ENCODE data around the gene PITPNM3.
A peak's percentile ranks its signal among the peaks of the same experiment; 100 is the strongest.
"Not testable (repeated sequence)": the region's sequence is repeated elsewhere in the genome, so short reads cannot be mapped to it uniquely, and the experiment has no call there.

Gene PITPNM3

GRCh38 chr17:6556121-6557039, at the start of gene PITPNM3:
Gene PITPNM3 (minus strand): TSS chr17:6556555. CDS start chr17:6556406, 149 bp downstream.
- Histone ChIP-seq H3K27ac (ENCODE audit: low read depth, low read length) (no peak within 1 kb of the TSS), H3K9me3 (ENCODE audit: control insufficient read depth, insufficient read depth, low read depth, low read length) (no peaks in the 10 kb centered on the region), H3K4me1 (ENCODE audit: control insufficient read depth, insufficient read depth, low read length) (peaks cover 15% of the 10 kb centered on the region), H3K27me3 (ENCODE audit: control insufficient read depth, insufficient read depth, low read length) (peaks cover 75% of the 10 kb centered on the region), H3K9ac (ENCODE audit: low read length) (peak within 1 kb of the TSS; percentile 8), H3K36me3 (ENCODE audit: control insufficient read depth, insufficient read depth, low read length) (no peaks in the 10 kb centered on the region), H3K4me3 (ENCODE audit: low read depth, low read length) (peak within 1 kb of the TSS; percentile 65)

GRCh38 chr17:6605142-6605541, 48.8 kb upstream of the PITPNM3 start:
- H3K9ac ChIP-seq (ENCODE audit: low read length): no peak overlapping the region
- H3K4me1 ChIP-seq (ENCODE audit: control insufficient read depth, insufficient read depth, low read length): no peaks in the 10 kb centered on the region
- H3K36me3 ChIP-seq (ENCODE audit: control insufficient read depth, insufficient read depth, low read length): peaks cover 86% of the 10 kb centered on the region
- H3K9me3 ChIP-seq (ENCODE audit: control insufficient read depth, insufficient read depth, low read depth, low read length): no peaks in the 10 kb centered on the region
- H3K4me3 ChIP-seq (ENCODE audit: low read depth, low read length): no peak overlapping the region
- H3K27ac ChIP-seq (ENCODE audit: low read depth, low read length): no peak overlapping the region
- H3K27me3 ChIP-seq (ENCODE audit: control insufficient read depth, insufficient read depth, low read length): no peaks in the 10 kb centered on the region

GRCh38 chr17:6603744-6604325, 47.5 kb upstream of the PITPNM3 start:
- Histone ChIP-seq H3K27ac (ENCODE audit: low read depth, low read length) (no peak overlapping the region), H3K4me1 (ENCODE audit: control insufficient read depth, insufficient read depth, low read length) (no peaks in the 10 kb centered on the region), H3K9me3 (ENCODE audit: control insufficient read depth, insufficient read depth, low read depth, low read length) (no peaks in the 10 kb centered on the region), H3K36me3 (ENCODE audit: control insufficient read depth, insufficient read depth, low read length) (peaks cover 84% of the 10 kb centered on the region), H3K9ac (ENCODE audit: low read length) (no peak overlapping the region), H3K27me3 (ENCODE audit: control insufficient read depth, insufficient read depth, low read length) (no peaks in the 10 kb centered on the region), H3K4me3 (ENCODE audit: low read depth, low read length) (no peak overlapping the region)

GRCh38 chr17:6602141-6602540, 45.8 kb upstream of the PITPNM3 start:
- no peaks in the 10 kb centered on the region for H3K9me3 ChIP-seq (ENCODE audit: control insufficient read depth, insufficient read depth, low read depth, low read length)
- H3K4me3 ChIP-seq (ENCODE audit: low read depth, low read length): no peak overlapping the region
- no peak overlapping the region for H3K27ac ChIP-seq (ENCODE audit: low read depth, low read length)
- H3K27me3 ChIP-seq (ENCODE audit: control insufficient read depth, insufficient read depth, low read length): no peaks in the 10 kb centered on the region
- peaks cover 80% of the 10 kb centered on the region for H3K36me3 ChIP-seq (ENCODE audit: control insufficient read depth, insufficient read depth, low read length)
- no peak overlapping the region for H3K9ac ChIP-seq (ENCODE audit: low read length)
- H3K4me1 ChIP-seq (ENCODE audit: control insufficient read depth, insufficient read depth, low read length): no peaks in the 10 kb centered on the region

GRCh38 chr17:6599364-6599763, 43.0 kb upstream of the PITPNM3 start:
- Histone ChIP-seq H3K4me3 (ENCODE audit: low read depth, low read length) (no peak overlapping the region), H3K27ac (ENCODE audit: low read depth, low read length) (no peak overlapping the region), H3K9ac (ENCODE audit: low read length) (no peak overlapping the region)

GRCh38 chr17:6597727-6598126, 41.4 kb upstream of the PITPNM3 start:
- no peaks in the 10 kb centered on the region for H3K27me3 ChIP-seq (ENCODE audit: control insufficient read depth, insufficient read depth, low read length)
- H3K9ac ChIP-seq (ENCODE audit: low read length): no peak overlapping the region
- H3K4me1 ChIP-seq (ENCODE audit: control insufficient read depth, insufficient read depth, low read length): no peaks in the 10 kb centered on the region
- peaks cover 82% of the 10 kb centered on the region for H3K36me3 ChIP-seq (ENCODE audit: control insufficient read depth, insufficient read depth, low read length)
- no peak overlapping the region for H3K27ac ChIP-seq (ENCODE audit: low read depth, low read length)
- H3K4me3 ChIP-seq (ENCODE audit: low read depth, low read length): no peak overlapping the region
- no peaks in the 10 kb centered on the region for H3K9me3 ChIP-seq (ENCODE audit: control insufficient read depth, insufficient read depth, low read depth, low read length)

More at GRCh38 chr17:6599364-6599763, 43.0 kb upstream of the PITPNM3 start:
- no peaks in the 10 kb centered on the region for H3K27me3 ChIP-seq (ENCODE audit: control insufficient read depth, insufficient read depth, low read length)
- no peaks in the 10 kb centered on the region for H3K4me1 ChIP-seq (ENCODE audit: control insufficient read depth, insufficient read depth, low read length)
- peaks cover 76% of the 10 kb centered on the region for H3K36me3 ChIP-seq (ENCODE audit: control insufficient read depth, insufficient read depth, low read length)
- no peaks in the 10 kb centered on the region for H3K9me3 ChIP-seq (ENCODE audit: control insufficient read depth, insufficient read depth, low read depth, low read length)

- H3K9me3 ChIP-seq (ENCODE audit: control insufficient read depth, insufficient read depth, low read depth, low read length): no peaks in the 10 kb centered on the region
- no peak overlapping the region for H3K9ac ChIP-seq (ENCODE audit: low read length)
- 0 out of 2 replicates have a peak, but pooled peaks cover 3% of the 10 kb centered on the region for H3K4me1 ChIP-seq (ENCODE audit: control insufficient read depth, insufficient read depth, low read length)
- H3K27me3 ChIP-seq (ENCODE audit: control insufficient read depth, insufficient read depth, low read length): no peaks in the 10 kb centered on the region
- H3K36me3 ChIP-seq (ENCODE audit: control insufficient read depth, insufficient read depth, low read length): peaks cover 83% of the 10 kb centered on the region
- H3K4me3 ChIP-seq (ENCODE audit: low read depth, low read length): no peak overlapping the region
- H3K27ac ChIP-seq (ENCODE audit: low read depth, low read length): no peak overlapping the region
Observed at GRCh38 chr17:6596941-6597340, 40.6 kb upstream of the PITPNM3 start.

- H3K9me3 ChIP-seq (ENCODE audit: control insufficient read depth, insufficient read depth, low read depth, low read length): no peaks in the 10 kb centered on the region
- H3K4me1 ChIP-seq (ENCODE audit: control insufficient read depth, insufficient read depth, low read length): 0 out of 2 replicates have a peak, but pooled peaks cover 3% of the 10 kb centered on the region
- no peak overlapping the region for H3K4me3 ChIP-seq (ENCODE audit: low read depth, low read length)
- peaks cover 83% of the 10 kb centered on the region for H3K36me3 ChIP-seq (ENCODE audit: control insufficient read depth, insufficient read depth, low read length)
- H3K27me3 ChIP-seq (ENCODE audit: control insufficient read depth, insufficient read depth, low read length): no peaks in the 10 kb centered on the region
- no peak overlapping the region for H3K9ac ChIP-seq (ENCODE audit: low read length)
- H3K27ac ChIP-seq (ENCODE audit: low read depth, low read length): no peak overlapping the region
Observed at GRCh38 chr17:6596511-6596910, 40.2 kb upstream of the PITPNM3 start.

- Histone ChIP-seq H3K27me3 (ENCODE audit: control insufficient read depth, insufficient read depth, low read length) (no peaks in the 10 kb centered on the region), H3K4me3 (ENCODE audit: low read depth, low read length) (no peak overlapping the region), H3K27ac (ENCODE audit: low read depth, low read length) (no peak overlapping the region), H3K4me1 (ENCODE audit: control insufficient read depth, insufficient read depth, low read length) (0 out of 2 replicates have a peak, but pooled peaks cover 3% of the 10 kb centered on the region), H3K9ac (ENCODE audit: low read length) (no peak overlapping the region), H3K9me3 (ENCODE audit: control insufficient read depth, insufficient read depth, low read depth, low read length) (no peaks in the 10 kb centered on the region), H3K36me3 (ENCODE audit: control insufficient read depth, insufficient read depth, low read length) (peaks cover 82% of the 10 kb centered on the region)
Observed at GRCh38 chr17:6596081-6596480, 39.7 kb upstream of the PITPNM3 start.

- not testable (repeated sequence) for H3K9me3 ChIP-seq (ENCODE audit: control insufficient read depth, insufficient read depth, low read depth, low read length); H3K4me1 ChIP-seq (ENCODE audit: control insufficient read depth, insufficient read depth, low read length); H3K27ac ChIP-seq (ENCODE audit: low read depth, low read length); H3K9ac ChIP-seq (ENCODE audit: low read length); H3K4me3 ChIP-seq (ENCODE audit: low read depth, low read length); H3K27me3 ChIP-seq (ENCODE audit: control insufficient read depth, insufficient read depth, low read length)
- H3K36me3 ChIP-seq (ENCODE audit: control insufficient read depth, insufficient read depth, low read length): peaks cover 83% of the 10 kb centered on the region
Observed at GRCh38 chr17:6593371-6593770, 37.0 kb upstream of the PITPNM3 start.

GRCh38 chr17:6592173-6592572, 35.8 kb upstream of the PITPNM3 start:
- H3K4me3 ChIP-seq (ENCODE audit: low read depth, low read length): no peak overlapping the region
- no peaks in the 10 kb centered on the region for H3K9me3 ChIP-seq (ENCODE audit: control insufficient read depth, insufficient read depth, low read depth, low read length)
- no peak overlapping the region for H3K9ac ChIP-seq (ENCODE audit: low read length)
- H3K36me3 ChIP-seq (ENCODE audit: control insufficient read depth, insufficient read depth, low read length): peaks cover 87% of the 10 kb centered on the region
- no peak overlapping the region for H3K27ac ChIP-seq (ENCODE audit: low read depth, low read length)
- 0 out of 2 replicates have a peak, but pooled peaks cover 3% of the 10 kb centered on the region for H3K4me1 ChIP-seq (ENCODE audit: control insufficient read depth, insufficient read depth, low read length)
- H3K27me3 ChIP-seq (ENCODE audit: control insufficient read depth, insufficient read depth, low read length): no peaks in the 10 kb centered on the region
